ENCODE data around the gene PSORS1C1. TPM values are rescaled to one million over a fixed set of nuclear protein-coding genes. Genes with fewer than 3 reads are reported as not detected.

The PSORS1C1 gene
- total RNA-seq, 1 experiment from 2014 or later = 0.48 TPM

GRCh38 chr6:31111712-31112111, 2.9 kb upstream of the PSORS1C1 start:
- Histone ChIP-seq H3K4me2 (ENCODE audit: insufficient read depth, insufficient read length, low read length) (no peak overlapping the region), H3K79me2 (ENCODE audit: insufficient read depth, low read length) (no peaks in the 10 kb centered on the region), H3K4me1 (ENCODE audit: insufficient read depth, low read length) (peaks cover 14% of the 10 kb centered on the region; the same call in 1 of the 2 replicates), H3K23me2 (ENCODE audit: insufficient read length, low read depth, low read length, poor library complexity, severe bottlenecking) (no peaks in the 10 kb centered on the region), H3K27me3 (ENCODE audit: insufficient read depth, low read length) (no peaks in the 10 kb centered on the region; the same call in 1 of the 2 replicates), H3K18ac (ENCODE audit: insufficient read length, low read depth, low read length) (no peak overlapping the region), H2AK5ac (ENCODE audit: insufficient read length, low read length) (no peak overlapping the region), H3K79me1 (ENCODE audit: insufficient read depth, low read depth, low read length, poor library complexity, severe bottlenecking) (no peaks in the 10 kb centered on the region), H4K8ac (replicated peaks; ENCODE audit: insufficient read length, low read depth, low read length) (no peak overlapping the region), H2BK120ac (ENCODE audit: low read depth, low read length, poor library complexity, severe bottlenecking) (no peak overlapping the region), H3K23ac (ENCODE audit: insufficient read length, low read depth, low read length) (no peak overlapping the region), H2BK12ac (ENCODE audit: insufficient read length, low read depth, low read length) (no peak overlapping the region), H3K56ac (ENCODE audit: insufficient read length, low read depth, low read length) (no peak overlapping the region), H2BK15ac (ENCODE audit: low read depth, low read length) (no peak overlapping the region), H3K4ac (ENCODE audit: low read depth, low read length) (no peak overlapping the region), H3T11ph (ENCODE audit: low read length) (no peak overlapping the region), H3K27ac (ENCODE audit: insufficient read length, low read depth, low read length) (no peak overlapping the region), H3K9ac (ENCODE audit: extremely low read depth, insufficient read length, low read length) (no peak overlapping the region), H2BK5ac (ENCODE audit: insufficient read length, low read length) (no peak overlapping the region), H3K14ac (ENCODE audit: insufficient read depth, low read length) (no peak overlapping the region), H4K91ac (ENCODE audit: insufficient read length, low read depth, low read length) (no peak overlapping the region), H3K9me3 (ENCODE audit: control insufficient read depth, low read depth, low read length) (no peaks in the 10 kb centered on the region), H4K5ac (ENCODE audit: insufficient read length, low read depth, low read length) (no peak overlapping the region), H2BK20ac (ENCODE audit: low read depth, low read length, poor library complexity, severe bottlenecking) (no peak overlapping the region), H4K20me1 (ENCODE audit: control insufficient read depth, insufficient read depth, insufficient read length) (no peaks in the 10 kb centered on the region), H2AFZ (ENCODE audit: low read length) (no peak overlapping the region)
- no CpG with 5 or more reads among the region's 13 CpGs for WGBS (ENCODE audit: extremely low coverage, insufficient read length, low lambda C conversion rate)
- Mint-ChIP-seq H3K36me3 (ENCODE audit: insufficient read depth in 1 of 3, low read depth in 3 of 3) (no peaks in the 10 kb centered on the region), H3K9me3 (no peaks in the 10 kb centered on the region; a peak in 1 of 5 replicates), H3K4me1 (peaks cover 46 to 52% of the 10 kb centered on the region in 2 experiments), H3K4me3 (no peak overlapping the region), H3K27me3 (ENCODE audit: low read depth) (peaks cover 70% of the 10 kb centered on the region), H3K27ac (no peak overlapping the region)
- no peak for DNase-seq
- TF ChIP-seq, protein P1, sequence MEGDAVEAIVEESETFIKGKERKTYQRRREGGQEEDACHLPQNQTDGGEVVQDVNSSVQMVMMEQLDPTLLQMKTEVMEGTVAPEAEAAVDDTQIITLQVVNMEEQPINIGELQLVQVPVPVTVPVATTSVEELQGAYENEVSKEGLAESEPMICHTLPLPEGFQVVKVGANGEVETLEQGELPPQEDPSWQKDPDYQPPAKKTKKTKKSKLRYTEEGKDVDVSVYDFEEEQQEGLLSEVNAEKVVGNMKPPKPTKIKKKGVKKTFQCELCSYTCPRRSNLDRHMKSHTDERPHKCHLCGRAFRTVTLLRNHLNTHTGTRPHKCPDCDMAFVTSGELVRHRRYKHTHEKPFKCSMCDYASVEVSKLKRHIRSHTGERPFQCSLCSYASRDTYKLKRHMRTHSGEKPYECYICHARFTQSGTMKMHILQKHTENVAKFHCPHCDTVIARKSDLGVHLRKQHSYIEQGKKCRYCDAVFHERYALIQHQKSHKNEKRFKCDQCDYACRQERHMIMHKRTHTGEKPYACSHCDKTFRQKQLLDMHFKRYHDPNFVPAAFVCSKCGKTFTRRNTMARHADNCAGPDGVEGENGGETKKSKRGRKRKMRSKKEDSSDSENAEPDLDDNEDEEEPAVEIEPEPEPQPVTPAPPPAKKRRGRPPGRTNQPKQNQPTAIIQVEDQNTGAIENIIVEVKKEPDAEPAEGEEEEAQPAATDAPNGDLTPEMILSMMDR (conservative IDR thresholded peaks at IDR 0.05) = no peak
